Tongue (tissue), 2 donors: ENCODE results near the gene ULBP1. TPM values are rescaled to one million over a fixed set of nuclear protein-coding genes. Genes with fewer than 3 reads are reported as not detected.
"Not testable (repeated sequence)": the region's sequence is repeated elsewhere in the genome, so short reads cannot be mapped to it uniquely, and the experiment has no call there.

Experiments used
- DNase-seq: peaks from one replicate; pipeline ENCODE4 v3.0.0-alpha.2; 2015
- total RNA-seq: library from RNA; depleted of rRNA; stranded (reverse); fragments of >200 nt; gene quantifications from one replicate; pipeline ENCODE4 v1.2.3, GENCODE V29; 2014

ULBP1 gene
- total RNA-seq, 1 donor from 2014 or later: 0.41 TPM

- peak; percentile 46 for DNase-seq
These were observed 43.3 kb downstream of the ULBP1 start for GRCh38 chr6:150006961-150007464.

DNA sequence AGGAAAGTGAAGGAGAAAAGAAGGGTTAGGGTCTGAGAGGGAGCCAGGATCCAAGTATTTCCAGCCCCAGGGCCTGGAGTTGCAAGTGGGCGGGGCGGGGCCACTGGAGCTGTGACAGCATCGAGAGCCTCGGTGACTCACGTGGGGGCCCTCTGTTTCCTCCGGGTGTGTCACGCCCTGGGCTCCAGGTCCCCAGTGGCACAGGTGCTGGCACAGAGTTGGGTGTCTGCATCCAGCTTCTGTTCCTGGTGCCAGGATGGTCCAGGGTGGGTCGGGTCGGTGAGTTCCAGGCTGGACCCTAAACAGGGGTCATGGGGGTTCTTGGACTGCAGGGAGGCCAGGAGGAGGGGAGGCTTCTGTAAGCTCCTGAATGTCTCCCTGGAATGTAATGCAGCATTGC is 44.8 kb downstream of the ULBP1 start:
- no peak for DNase-seq

DNA sequence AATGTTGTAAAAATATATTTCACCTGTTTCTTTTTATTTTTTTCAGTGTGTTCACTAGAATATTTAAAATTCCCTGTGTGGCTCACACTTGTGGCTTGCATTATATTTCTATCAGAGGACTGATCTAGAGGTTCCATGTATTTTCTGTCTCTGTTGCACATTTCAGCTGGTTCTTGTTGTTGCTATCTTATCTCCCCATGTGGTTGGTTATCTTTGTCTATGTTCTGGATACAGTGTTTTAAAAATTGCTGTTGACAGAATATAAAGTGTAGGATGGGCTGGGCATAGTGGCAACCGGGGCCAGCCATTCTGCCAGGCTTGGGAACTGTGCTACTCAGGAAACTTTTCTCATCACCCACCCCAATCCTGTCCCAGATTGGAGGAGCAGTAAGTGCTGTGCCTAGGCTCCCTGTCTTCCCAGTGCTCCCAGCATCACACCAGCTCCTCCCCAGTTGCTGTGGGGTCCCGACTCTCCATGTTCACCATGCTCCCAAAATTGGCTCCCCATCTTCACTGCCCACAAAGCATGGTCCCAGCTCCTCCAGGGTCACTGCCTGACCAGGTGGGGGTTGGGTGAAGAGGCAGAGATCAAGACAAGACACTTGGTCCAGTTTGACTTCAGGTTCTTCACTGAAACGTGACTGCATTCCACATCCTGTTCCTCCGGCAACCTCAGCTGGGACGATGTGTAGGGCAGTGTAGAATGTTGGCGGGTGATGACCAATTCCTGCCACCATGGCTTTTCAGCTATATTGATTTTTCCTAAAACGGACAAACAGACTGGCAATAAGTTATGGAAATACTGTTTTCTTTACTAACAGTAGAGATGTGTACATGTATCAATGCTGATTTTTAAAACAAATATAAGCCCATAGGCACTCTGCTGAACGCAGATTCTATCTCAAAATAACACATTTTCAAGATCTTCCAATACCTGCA is 49.4 kb downstream of the ULBP1 start:
- not testable (repeated sequence) for DNase-seq

- not testable (repeated sequence) for DNase-seq
These were observed 50.3 kb downstream of the ULBP1 start for GRCh38 chr6:150013785-150014622.

- not testable (repeated sequence) for DNase-seq
These were observed 51.0 kb downstream of the ULBP1 start for GRCh38 chr6:150014623-150015280.

DNA sequence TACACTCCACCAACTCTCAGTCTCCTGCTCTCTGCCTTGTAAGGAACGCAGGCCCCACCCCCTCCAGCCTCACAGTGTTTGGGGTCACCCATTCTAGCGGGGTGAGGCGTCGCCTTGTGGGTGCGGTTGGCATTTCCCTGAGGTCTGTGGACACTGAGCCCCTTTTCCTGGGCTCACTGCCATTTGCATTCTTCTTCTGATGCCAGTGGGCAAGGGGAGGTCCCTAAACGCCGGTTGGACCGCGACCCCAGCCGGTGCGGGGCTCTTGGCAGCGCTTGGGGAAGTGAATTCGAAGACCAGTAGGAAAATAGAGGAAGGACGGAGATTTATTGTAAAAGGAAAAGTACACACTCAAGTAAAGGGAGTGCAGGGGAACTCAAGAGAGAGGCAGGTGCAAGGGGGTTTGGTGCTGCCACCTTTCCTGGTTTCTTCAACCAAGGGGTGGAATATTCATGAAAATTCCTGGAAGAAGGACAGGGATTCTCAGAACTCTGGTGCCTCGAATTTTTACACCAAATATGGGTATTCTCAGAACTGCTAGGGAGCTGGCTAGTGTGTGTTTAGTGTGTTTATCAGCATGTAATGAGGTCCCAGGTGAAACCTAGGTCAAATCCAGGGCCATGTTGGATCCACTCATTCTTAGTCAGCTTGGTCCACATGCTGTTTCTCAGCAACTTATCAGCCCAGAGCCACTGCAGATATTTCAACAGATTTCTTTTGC is 51.7 kb downstream of the ULBP1 start:
- DNase-seq: not testable (repeated sequence)

GRCh38 chr6:150016324-150017185 is 52.8 kb downstream of the ULBP1 start:
- DNase-seq: peak; percentile 87

DNA sequence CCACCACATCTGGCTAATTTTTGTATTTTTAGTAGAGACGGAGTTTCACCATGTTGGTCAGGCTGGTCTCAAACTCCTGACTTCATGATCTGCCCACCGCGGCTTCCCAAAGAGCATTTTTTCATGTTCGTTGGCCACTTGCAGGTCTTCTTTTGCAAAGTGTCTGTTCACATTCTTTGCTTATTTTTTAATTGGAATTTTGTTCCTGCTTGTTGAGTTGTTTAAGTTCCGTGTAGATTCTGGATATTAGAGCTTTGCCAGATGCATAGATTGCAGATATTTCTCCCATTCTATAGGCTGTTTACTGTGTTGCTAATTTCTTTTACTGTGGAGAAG is 53.4 kb downstream of the ULBP1 start:
- not testable (repeated sequence) for DNase-seq

DNA sequence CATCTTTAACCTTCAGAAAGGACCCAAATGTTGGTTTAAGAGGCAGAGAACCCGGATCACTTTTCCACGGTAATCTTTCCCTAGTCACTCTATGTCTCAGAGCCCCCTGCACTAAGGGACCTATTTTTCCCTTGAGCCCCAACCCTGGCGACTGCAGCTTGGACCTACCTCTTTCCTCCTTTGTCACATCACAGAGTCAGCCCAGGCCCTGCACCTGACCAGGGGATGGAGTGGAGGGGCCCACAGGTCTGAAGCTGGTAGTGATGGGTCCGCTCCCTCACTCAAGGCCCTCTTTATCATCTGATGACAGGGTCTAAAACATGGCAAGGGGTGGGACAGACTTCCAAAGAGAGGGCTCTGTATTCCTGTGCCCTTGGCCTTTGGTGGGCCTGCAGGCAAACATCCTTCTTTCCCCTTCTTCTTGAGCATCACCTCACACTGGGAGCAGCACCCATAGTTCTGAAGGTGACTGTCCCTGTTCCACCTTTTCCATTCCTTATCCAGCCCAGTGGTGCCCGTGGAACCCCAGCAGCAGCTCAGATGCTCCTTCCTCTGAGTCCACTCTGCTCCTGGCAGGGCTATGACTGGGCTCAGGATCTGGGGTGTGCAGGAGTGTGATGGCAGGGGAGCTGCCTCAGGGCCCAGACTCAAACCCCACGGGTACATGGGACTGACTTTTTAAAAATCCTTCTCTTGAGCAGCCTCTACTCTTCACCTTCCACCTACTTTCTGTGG is 55.3 kb downstream of the ULBP1 start:
- no peak for DNase-seq

- not testable (repeated sequence) for DNase-seq
These were observed 58.1 kb downstream of the ULBP1 start for GRCh38 chr6:150021870-150022269.

Other genes with a start within 250 kb of the ULBP1 start
- 31.8 TPM for gene LATS1, start 245.8 kb upstream of the ULBP1 start, total RNA-seq
- 27.6 TPM for gene NUP43, start 217.4 kb upstream of the ULBP1 start, total RNA-seq
- gene PCMT1, start 214.2 kb upstream of the ULBP1 start, total RNA-seq: 165 TPM
- 38.5 TPM for gene LRP11, start 99.6 kb upstream of the ULBP1 start, total RNA-seq
- 8.8 TPM for gene RAET1E, start 65.8 kb upstream of the ULBP1 start, total RNA-seq
- gene RAET1G, start 40.8 kb upstream of the ULBP1 start, total RNA-seq: 1.1 TPM
- gene ULBP2, start 21.9 kb upstream of the ULBP1 start, total RNA-seq: not detected
- 3.3 TPM for gene RAET1L, start 61.6 kb downstream of the ULBP1 start, total RNA-seq
- gene ULBP3, start 105.2 kb downstream of the ULBP1 start, total RNA-seq: 1.8 TPM
- 42.3 TPM for gene PPP1R14C, start 179.1 kb downstream of the ULBP1 start, total RNA-seq